Stimulated activated CD4-positive, alpha-beta T cell treated with anti-CD3 and anti-CD28 coated beads, Interleukin-1b, Interleukin-23, amount 100 ng/mL, for 24 hours (primary cell): Measurements from ENCODE around the gene PRR12.

ENCODE experiments used
- DNase-seq, 4 experiments: peaks; one replicate each; pipeline ENCODE4 v3.0.0-alpha.2; 2020; ENCODE audit warnings: low read depth in 4 of 4, low spot score in 1 of 4

Gene PRR12

GRCh38 chr19:49643466-49643865 lies 52.5 kb downstream of the PRR12 start:
- DNase-seq: no peak

GRCh38 chr19:49645592-49645991 lies 54.6 kb downstream of the PRR12 start:
- no peak for DNase-seq

- no peak for DNase-seq
Measured at GRCh38 chr19:49645995-49646394, 55.0 kb downstream of the PRR12 start.

- DNase-seq: no peak
Measured at GRCh38 chr19:49646586-49646985, 55.6 kb downstream of the PRR12 start.

- no peak for DNase-seq
Measured at GRCh38 chr19:49651029-49651819, 60.2 kb downstream of the PRR12 start.

GRCh38 chr19:49651820-49652550 lies 61.0 kb downstream of the PRR12 start:
- DNase-seq: no peak

- no peak for DNase-seq
Measured at GRCh38 chr19:49652551-49653465, 61.8 kb downstream of the PRR12 start.

- no peak for DNase-seq
Measured at GRCh38 chr19:49653466-49653806, 62.5 kb downstream of the PRR12 start.

- no peak for DNase-seq
Measured at GRCh38 chr19:49654581-49654980, 63.6 kb downstream of the PRR12 start.

- DNase-seq: no peak
Measured at GRCh38 chr19:49655570-49656455, 64.8 kb downstream of the PRR12 start.

GRCh38 chr19:49656456-49657109 lies 65.6 kb downstream of the PRR12 start:
- no peak for DNase-seq

- DNase-seq: no peak
Measured at GRCh38 chr19:49657493-49658138, 66.6 kb downstream of the PRR12 start.

- DNase-seq: no peak
Measured at GRCh38 chr19:49658139-49658517, 67.1 kb downstream of the PRR12 start.

- no peak for DNase-seq
Measured at GRCh38 chr19:49658566-49659442, 67.8 kb downstream of the PRR12 start.

- no peak for DNase-seq
Measured at GRCh38 chr19:49660338-49660961, 69.5 kb downstream of the PRR12 start.

- no peak for DNase-seq
Measured at GRCh38 chr19:49662011-49662410, 71.0 kb downstream of the PRR12 start.

GRCh38 chr19:49663224-49663623 lies 72.2 kb downstream of the PRR12 start:
- no peak for DNase-seq
